ENCODE data around the gene LRP1B.

DNA sequence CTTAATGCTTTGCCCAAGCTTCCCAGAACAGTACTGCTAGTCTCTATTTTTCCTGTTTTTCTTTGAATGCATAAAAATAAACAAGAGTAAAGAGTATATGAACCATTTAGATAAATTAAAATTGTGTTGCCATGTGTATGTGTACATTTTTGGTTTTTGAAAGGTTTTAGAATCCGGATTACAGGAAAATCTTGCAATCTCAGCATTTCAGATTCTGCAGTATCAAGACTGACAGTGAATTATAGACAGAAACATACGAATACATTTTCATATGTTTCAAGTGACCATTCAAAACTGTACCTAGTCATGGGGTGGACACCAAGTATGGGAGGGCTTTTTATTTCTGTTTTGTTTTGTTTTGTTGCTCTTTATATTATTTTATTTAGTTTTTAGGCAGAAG lies 604.1 kb downstream of the LRP1B start:
- TF ChIP-seq, protein P1, sequence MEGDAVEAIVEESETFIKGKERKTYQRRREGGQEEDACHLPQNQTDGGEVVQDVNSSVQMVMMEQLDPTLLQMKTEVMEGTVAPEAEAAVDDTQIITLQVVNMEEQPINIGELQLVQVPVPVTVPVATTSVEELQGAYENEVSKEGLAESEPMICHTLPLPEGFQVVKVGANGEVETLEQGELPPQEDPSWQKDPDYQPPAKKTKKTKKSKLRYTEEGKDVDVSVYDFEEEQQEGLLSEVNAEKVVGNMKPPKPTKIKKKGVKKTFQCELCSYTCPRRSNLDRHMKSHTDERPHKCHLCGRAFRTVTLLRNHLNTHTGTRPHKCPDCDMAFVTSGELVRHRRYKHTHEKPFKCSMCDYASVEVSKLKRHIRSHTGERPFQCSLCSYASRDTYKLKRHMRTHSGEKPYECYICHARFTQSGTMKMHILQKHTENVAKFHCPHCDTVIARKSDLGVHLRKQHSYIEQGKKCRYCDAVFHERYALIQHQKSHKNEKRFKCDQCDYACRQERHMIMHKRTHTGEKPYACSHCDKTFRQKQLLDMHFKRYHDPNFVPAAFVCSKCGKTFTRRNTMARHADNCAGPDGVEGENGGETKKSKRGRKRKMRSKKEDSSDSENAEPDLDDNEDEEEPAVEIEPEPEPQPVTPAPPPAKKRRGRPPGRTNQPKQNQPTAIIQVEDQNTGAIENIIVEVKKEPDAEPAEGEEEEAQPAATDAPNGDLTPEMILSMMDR (IDR thresholded peaks at IDR 0.05) = no peak
- TF ChIP-seq EP300 (IDR thresholded peaks at IDR 0.05) = no peak

Data from tibial nerve (tissue), 4 donors.